22Rv1 (cell line): Measurements from ENCODE around the gene PCGF1.

Source experiments
- CTCF ChIP-seq: fragments of 450-650 bp; IDR thresholded peaks from 2 replicates; pipeline ENCODE4 v1.5.1; 2017; ENCODE audit warnings: mild to moderate bottlenecking
- ZFX ChIP-seq: fragments of 450-650 bp; IDR thresholded peaks from 2 replicates; pipeline ENCODE4 v1.6.1; 2017; ENCODE audit warnings: antibody characterized with exemption, borderline replicate concordance

DNA sequence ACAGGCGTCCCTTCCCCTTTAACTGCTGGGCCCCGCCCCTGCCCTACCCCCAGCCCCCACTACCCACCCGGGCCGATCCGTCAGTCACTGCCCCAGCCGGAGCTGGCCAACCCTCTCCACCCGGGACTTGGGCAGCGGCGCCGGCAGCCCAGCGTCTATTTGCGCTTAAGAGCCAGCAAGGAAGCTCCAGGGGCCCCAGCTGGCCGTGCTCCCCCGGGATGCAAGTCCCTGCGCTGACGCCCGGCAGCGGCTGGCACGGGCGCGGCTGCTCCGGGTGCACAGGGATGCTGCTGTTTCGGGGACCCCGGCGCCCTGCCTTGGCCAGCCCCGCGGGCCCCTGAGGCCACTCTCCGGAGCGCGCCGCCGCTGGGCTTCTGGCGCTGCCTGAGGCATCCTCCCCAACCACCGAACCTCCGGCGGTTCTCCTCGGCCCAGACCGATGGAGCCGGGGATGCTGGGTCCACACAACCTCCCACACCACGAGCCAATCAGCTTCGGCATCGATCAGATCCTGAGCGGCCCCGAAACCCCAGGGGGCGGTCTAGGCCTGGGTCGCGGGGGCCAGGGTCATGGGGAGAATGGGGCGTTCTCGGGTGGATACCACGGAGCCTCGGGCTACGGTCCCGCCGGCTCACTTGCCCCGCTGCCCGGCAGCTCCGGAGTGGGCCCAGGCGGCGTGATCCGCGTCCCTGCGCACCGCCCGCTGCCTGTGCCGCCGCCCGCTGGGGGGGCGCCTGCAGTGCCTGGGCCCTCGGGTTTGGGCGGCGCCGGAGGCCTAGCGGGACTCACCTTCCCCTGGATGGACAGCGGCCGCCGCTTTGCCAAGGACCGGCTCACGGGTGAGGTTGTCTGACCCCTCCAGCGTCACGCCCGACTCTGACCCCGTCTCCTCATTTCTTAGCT lies 7.1 kb upstream of the PCGF1 start, which contains the start of gene TLX2:
- no peak for TF ChIP-seq CTCF
- no peak for TF ChIP-seq ZFX
